Stimulated activated CD4-positive, alpha-beta T cell treated with anti-CD3 and anti-CD28 coated beads, Interleukin-2, amount 100 ng/mL, for 4 hours (primary cell): Measurements from ENCODE around the gene TBC1D19.

Experiments
- DNase-seq: peaks from one replicate; pipeline ENCODE4 v3.0.0-alpha.2; 2020; ENCODE audit warnings: low read depth

TBC1D19 gene

DNA sequence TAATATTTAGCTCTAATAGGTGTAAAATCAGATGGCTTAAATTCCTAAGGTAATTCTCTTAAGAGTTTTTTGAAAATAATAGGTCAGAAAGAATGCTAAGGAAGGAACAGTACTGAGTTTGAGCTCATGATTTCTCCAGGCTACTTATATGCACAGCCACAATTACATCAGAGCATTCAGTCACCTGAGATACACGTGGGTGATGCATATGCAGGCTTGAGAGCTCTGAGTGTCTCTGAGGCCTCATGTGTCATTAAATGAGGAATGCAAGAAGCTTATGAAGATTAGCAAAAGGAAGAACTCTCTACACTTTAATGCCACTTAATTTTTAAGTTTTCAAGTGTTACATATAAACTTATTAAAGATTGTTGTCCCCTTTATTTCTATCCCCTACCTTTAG lies 152.7 kb downstream of the TBC1D19 start:
- no peak for DNase-seq

DNA sequence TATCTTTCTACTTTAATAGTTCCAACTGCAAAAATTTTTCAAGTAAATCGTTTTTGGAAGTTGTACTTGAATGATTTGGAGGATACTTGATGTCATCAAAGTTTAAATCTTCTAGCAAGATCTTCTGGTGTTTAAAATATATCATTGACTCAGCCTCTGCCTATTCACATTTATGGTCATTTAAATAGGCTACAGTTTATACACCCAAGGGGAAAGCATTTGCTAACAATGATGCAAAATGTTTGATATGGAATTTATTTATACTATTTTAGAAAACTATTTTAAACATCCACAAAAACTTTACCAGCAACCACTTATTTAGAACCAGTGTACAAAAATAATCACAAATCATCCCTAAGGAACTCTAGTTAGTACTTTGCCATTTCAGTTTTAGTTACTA lies 153.5 kb downstream of the TBC1D19 start:
- DNase-seq, result no peak

DNA sequence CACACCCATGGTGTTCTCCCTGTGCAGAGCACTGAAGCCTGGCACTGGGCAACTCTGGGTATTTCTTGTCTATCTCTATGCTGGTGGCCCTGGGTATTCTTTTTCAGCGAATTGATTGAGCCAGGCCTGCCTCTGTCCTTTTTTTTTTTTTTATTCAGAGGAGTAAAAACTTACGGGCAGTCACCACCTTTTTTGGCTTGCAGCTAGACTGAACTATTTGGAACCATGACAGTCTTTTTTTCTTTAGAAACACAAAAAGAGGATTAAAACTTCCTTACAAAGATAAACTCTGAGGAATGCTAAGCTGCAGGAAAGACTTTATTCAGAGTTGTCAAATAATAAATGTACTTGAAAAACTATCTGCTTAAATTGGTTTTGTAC lies 157.6 kb downstream of the TBC1D19 start:
- DNase-seq, result no peak

DNA sequence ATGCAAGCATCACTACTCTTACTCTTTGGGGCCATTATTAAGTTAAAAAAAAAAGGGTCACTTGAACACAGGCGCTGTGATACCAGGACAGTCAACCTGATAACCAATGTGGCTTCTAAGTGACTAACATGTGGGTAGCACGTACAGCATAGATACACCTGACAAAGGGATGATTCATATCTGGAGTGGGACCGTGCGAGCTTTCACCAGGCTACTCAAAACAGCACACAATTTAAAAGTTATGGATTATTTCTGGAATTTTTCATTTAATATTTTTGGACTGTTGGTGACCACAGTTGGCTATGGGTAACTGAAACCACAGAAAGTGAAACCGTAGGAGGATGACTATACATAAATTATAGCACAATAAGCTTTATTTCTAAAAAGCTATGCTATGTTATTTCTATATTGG lies 162.9 kb downstream of the TBC1D19 start:
- DNase-seq, result no peak

DNA sequence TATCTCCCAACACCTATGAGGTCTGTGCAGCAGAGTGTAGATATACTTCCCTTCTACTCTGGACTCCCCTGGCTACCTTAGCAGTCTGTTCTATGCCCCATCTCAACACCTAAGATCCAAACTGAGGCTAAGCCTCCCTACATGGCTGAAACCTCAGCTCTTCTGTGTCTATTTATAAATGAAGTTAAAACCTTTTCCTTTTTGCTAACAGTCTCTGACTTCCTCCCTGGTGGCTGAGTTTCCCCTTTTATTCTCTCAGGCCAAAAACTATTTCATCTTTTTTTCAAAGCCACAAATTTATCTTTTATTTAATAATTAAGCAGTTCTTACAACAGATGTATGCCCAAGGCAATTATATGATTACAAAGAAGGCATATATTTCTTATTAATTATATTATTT lies 164.9 kb downstream of the TBC1D19 start:
- DNase-seq, result no peak

DNA sequence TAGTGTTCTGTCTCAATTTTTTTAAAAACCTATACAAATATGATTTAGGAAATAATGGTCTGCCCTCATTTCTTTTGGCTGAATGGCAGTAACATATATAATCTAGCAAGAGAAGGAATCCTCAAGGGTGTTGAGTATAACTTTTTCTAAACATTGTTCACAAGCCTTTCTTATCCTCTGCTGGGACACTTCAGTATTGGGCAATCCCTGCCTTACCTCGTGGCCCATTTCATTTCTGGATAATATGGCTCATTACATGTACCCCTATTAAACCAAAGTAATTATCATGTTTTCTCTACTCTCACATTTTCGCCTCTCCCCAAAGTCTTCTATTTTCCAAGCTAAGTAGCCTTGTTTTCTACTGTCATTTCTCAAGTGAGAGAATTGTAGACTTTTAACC lies 166.0 kb downstream of the TBC1D19 start:
- no peak for DNase-seq

DNA sequence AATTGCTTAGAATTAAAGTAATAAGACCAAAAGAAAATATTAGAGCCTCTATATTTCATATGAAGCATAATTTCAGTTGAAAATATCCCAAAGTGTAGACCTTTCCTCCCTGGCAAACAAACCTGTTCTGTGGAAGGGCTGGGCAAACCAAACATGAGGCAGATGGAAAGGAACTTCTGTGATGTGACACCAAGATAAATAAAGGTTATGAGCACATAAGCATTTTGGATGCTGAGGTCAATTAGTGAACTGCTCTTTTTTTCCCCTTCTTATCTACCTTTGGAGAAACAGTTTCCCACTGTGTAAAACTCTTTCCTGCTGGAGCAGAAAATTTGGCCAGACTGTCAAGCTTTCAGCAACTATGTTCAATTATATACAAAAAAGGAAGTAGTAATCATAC lies 167.1 kb downstream of the TBC1D19 start:
- no peak for DNase-seq

DNA sequence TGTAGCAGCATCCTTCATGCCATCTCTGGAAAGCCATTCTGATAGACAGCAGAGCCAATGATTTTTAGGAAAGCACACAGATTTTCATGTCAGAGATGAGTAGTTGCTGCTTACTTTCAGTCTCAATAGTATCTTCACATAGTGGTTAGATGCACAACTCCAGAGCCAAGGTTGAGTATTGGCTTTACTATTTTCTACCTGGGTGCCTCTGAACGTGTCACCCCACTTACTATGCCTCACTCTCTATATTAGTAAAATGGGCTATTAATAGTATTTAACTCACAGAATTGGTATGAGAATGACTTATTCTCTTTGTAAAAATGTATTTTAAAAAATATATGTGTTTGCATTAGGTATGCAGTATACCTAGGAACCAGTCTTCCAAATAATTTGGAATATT lies 168.0 kb downstream of the TBC1D19 start:
- DNase-seq, result no peak

DNA sequence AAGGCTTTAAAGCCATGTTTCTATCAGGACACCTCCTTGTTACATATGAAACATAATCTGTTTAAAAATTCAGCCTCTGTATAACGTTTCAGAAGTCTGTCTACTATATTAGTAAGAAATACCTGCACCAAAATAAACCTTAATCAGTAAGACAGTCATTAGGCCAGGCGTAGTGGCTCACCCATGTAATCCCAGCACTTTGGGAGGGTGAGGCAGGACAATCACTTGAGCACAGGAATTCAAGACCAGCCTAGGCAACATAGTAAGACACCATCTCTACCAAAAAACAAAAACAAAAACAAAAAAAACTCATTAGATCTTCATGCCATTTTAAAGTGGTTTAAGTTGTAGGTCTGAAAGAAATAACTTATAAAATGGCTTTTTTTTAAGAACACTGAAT lies 169.3 kb downstream of the TBC1D19 start:
- DNase-seq, result no peak

DNA sequence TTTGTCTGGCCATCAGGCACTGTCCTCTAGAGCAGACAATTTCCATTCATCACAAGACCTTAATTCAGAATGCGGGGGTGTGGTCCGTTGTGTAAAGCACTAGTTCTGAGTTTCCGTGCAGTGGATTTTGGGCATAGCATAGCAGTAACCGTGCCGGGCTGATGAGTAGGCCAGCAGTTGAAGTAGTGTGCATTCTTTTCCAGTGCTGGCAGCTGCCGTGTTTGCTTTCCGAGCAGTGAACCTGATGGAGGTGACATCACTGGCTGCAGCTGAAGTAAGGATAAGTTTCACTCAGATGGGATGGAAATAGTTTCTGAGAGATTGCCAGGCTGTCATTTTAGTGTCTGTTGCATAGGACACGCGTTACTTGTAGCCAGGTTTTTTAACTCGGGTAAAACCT lies 169.7 kb downstream of the TBC1D19 start:
- no peak for DNase-seq

DNA sequence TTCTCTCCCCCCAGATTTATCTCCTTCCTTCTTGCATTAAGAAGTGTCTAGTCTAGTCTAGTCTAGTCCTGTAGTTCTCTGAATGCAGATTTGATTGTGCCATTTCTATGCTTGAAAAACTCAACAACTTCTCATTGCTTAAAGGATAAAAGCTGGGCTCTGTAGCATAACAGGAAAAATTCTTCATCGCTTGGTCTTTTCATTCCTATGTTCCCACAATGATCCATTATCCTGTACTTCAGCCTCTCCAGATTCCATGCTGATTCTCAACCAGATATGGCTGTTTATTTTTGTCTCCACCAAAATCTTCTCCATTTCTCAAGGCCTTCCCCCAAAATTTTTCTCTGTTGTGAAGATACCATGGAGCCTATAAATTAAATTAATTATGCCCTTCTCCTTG lies 173.9 kb downstream of the TBC1D19 start:
- no peak for DNase-seq

DNA sequence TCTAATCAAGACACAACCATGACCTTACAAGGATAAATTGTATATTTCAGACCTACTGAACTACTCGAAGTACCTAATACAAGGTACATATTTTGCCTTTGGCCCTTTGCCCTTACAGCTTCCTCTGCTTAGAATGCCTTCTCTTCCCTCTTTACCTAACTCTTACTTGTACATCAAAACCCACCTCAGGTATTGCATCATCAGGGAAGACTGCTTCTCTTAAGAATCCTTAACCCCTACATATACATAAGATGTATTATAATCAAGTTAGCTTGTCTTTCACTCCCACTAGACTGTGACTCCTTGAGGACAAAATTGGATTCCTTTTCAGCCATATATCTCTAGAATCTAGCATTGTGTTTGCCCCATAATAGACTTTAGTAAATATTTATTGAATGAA lies 175.0 kb downstream of the TBC1D19 start:
- DNase-seq, result no peak

DNA sequence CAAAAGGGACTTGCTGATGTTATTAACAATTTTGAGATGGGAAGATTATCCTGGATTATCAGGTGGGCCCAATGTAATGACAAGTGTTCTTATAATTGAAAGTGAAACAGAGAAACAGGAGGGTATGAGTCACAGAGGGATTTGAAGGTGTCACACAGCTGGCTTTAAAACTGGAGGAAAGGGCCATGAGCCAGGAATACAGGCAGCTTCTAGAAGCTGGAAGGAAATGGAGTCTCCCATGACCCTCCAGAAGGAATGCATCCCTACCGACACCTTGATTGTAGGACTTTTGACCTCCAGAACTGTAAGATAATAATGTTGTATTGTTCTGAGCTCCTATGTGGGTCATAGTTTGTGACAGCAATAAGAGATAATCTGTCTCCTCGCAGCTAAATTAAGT lies 178.8 kb downstream of the TBC1D19 start:
- no peak for DNase-seq

DNA sequence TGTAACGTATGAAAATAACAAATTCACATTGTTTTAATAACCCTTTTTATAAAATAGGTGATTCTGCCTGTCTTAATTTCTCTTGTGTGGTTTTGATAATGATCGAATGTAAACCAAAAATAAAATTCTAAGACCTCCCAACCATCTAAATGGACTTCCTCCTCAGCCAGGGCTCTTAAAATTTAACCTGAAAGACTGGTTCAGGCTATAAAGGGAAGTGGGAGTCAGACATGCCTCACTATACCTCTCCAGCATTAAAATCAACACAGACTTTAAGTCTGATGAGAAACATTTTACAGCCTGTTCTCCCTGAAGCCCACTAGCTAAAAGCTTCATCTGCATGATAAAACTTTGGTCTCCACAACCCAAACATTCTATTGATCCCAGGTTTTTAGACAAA lies 179.2 kb downstream of the TBC1D19 start:
- DNase-seq, result no peak

DNA sequence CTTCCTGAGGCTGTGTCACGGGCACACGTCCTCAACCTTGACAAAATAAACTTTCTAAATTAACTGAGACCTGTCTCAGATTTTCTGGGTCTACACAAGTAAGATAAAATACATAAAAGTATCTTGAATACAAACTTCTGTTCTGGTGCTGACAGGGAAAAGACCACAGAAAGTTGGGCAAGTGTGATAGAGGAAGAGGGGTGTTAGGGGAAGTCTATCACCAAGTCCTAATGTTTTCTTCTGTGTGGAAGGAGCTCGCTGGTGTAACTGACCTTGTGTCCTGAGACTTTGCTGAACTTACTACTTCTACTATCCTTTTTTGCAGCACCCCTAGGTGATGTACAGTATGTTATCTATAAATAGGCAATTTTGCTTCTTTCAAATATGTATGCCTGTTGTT lies 179.8 kb downstream of the TBC1D19 start:
- DNase-seq, result no peak

DNA sequence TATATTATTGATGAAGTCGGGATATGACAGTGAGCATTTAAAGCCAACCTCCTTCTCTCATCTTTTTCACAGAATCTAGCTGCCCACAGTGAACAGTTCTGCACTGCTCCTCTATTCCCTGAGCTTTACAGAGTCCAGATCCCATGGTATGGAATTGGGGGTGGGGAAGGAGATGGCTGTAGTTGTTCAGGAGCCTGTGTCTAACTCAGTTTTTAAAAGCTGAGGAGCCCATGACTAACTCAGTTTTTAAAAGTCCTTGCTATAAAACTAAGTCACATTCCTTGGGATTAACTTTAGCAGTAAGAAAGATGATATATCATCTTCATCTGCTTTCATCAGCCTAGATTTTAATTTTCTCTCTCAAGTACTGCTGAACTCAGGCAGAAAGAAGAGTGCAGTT lies 180.3 kb downstream of the TBC1D19 start:
- no peak for DNase-seq

DNA sequence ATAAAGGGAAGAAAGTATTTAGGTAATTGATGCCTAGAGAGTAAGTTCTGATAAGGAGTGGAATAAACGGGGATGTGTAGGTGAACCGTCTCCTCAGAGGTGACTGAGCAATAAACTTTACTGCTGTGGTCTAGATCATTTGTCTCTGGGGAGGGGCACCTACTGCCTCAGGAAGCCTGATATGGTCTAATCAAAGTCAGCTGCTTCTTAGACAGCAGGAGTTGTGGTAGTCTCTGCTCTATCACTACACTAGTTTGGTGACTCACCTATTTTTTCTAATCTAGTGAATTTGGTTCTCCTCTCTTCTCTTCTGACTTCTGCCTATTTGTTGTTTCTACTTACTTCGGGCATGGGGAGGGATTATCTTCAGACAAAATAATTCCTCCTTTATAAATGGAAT lies 181.6 kb downstream of the TBC1D19 start:
- no peak for DNase-seq

DNA sequence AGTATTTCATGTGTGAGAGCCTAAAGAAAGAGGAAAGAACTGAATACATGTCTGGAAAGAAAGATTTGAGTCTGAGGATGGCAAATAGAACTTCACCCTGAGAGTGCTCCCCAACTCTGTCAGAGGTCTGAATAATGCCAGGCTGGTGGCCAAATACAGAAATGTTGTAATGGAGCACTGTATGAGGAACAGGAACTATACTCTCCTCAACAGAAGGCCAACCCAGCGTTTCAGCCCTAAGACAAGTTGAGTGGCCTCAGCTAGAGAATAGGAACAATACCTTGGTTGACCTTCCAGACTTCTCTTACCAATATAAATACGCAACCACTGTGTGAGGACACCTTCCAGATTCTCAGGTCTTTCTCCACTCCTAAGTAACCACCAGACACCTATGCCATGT lies 182.3 kb downstream of the TBC1D19 start:
- no peak for DNase-seq

DNA sequence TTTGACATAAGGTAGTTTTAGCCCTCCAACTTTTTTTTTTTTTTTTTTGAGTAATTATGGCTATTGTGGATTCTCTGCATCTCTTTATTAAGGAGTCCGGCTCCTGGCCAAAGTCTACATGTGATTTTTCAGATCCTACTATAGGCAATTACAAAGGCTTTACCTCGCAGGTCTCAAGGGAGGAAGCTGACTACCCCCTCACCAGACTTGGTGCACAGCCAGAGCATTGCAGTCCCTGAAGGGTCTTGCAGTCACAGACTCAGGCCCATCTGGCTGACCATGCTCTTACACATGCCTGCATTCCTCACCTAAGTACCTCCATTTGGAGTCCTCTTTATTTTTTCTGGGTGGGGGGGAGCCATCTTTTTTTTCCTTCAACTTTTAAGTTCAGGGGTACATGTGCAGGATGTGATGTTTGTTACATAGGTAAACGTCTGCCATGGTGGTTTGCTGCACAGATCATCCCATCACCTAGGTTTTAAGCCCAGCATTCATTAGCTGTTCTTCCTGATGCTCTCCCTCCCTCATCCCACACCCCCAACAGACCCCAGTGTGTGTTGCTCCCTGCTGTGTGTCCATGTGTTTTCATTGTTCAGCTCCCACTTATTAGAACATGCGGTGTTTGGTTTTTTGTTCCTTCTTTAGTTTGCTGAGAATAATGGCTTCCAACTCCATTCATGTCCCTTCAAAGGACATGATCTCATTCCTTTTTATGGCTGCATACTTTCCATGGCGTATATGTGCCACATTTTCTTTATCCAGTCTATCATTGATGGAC lies 188.4 kb downstream of the TBC1D19 start:
- no peak for DNase-seq

DNA sequence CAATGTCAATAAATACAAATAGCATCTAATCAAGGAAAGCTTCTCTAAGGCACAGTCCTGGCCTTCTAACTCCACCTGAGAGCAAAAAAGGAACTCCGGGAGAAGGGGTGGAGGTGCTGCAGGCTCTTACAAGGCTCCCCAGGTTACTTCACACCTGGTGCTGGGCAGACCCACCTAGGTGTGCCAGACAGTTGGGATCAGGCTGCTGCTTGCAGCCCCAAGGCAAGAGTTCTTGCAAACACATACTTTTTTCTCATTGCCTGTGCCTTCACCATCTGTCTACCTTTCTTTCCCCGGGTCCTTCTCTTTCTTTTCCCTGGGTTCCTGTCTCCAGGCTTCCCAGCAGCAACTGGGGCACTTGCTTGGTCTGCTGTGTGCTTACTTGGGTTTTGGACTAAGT lies 195.3 kb downstream of the TBC1D19 start:
- DNase-seq, result no peak

DNA sequence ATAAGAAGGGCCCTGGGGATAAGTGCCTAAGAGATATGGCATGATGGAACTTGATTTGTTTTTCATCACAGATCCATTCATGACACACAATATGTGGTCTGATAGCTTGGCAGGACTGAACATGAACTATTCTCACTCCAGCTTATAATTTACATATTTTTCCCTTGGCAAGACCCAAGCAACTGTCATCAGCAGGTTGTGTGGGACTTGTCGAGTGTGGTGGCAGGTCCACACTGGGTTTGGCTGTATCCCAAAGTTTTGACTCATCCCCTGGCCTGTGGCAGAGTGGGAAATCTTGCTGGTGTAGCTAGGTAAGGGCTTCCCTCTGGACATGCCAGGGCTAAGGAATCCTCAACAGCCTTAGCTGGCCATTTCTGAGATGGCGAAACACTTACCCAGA lies 195.8 kb downstream of the TBC1D19 start:
- DNase-seq, result no peak

DNA sequence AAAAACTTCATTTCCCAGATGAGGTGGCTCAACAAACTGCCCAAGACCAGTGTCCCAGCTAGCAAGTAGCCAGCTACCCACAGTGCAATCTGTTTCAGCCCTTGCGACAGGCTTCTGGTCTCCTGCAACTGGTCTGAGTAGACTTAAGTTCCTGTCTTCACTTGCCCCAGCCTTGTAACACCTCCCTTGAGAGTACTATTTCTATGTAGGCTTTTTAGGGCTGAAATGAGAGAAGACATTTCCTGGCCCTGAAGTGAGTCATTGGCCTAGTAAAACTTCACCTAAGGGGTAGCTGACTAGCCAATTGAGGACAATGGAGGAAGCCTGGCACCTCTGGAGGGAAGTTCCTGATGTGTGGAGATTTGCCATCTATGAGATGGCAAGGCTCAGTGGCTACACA lies 196.7 kb downstream of the TBC1D19 start:
- no peak for DNase-seq

DNA sequence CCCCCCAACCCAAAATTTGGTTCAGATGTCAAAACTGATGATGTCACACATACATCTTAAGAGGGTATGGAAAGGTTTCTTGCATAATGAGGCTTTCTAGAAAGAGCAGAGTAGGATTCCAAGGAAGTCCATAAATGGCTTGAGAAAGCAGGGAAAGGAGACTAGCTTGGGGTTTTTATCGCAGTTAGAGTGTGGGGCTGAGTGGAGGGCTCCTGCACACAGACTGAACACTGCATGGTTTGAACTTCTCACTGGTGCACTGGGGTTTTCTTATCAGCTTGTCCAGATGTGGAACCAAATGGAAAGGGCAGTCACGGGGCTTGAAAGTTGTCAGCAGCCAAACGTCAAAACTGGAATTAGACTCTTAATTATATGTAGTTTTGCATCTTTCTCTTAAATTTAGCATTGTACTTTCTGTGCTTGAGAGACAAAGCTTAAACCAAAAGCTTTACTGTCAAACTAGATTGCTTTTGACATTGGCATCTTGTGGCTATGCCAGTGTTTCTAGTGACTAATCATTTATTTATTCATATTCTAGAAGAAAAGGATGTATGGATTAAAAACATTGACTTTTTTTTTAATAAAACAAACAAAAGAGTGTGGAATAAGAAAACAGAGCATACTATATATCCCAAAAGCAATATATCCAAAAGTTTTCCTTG lies 198.4 kb downstream of the TBC1D19 start:
- no peak for DNase-seq

DNA sequence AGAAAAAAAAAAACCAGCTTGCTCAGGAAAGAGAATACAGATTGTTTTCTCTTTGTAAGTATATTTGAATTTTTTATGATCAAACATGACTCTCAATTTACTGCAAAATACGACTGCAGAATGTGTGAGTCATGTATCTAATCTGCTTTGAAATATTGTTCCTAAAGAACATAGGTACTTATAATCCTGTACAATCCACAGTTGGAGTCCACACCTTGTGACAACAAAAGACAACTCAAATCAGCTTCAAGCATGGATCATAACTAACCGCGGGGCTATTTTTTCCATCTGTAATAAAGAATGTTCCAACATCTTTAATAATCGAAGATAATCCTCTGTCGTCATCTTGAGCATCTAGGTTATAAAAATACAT lies 198.9 kb downstream of the TBC1D19 start:
- DNase-seq, result no peak
